Left cardiac atrium (tissue), 4 donors: ENCODE measurements around the gene HEBP2. TPM values are rescaled to one million over a fixed set of nuclear protein-coding genes. Genes with fewer than 3 reads are reported as not detected.
"Not testable (repeated sequence)": the region's sequence is repeated elsewhere in the genome, so short reads cannot be mapped to it uniquely, and the experiment has no call there.

Source experiments
- ATAC-seq, 2 donors: fragments of 200-7000 bp; cut with Tn5 transposase; one replicate each; pipeline ENCODE4 v1.9.1; 2020; ENCODE audit warnings: mild to moderate bottlenecking in 2 of 2, moderate library complexity in 2 of 2
- DNase-seq: peaks from one replicate; pipeline ENCODE4 v3.0.0-alpha.2; 2020
- intact Hi-C, 2 donors: fragments of 100-400 bp; cut with DNase I; formaldehyde crosslinking; loops; one replicate each; pipeline versions ENCODE4 v1.14.1 to v1.15.1; 2022 to 2023
- long read RNA-seq: library from polyadenylated mRNA; unstranded; transcript quantifications from one replicate; pipeline ENCODE4 v2.0.0, GENCODE V29; 2021
- total RNA-seq, 2 donors: library from RNA; stranded (reverse); fragmentation: NEBNext Ultra II Directional; extraction: Animal tissue kit (Norgen Biotek cat#: 25700); gene quantifications; one replicate each; pipeline ENCODE4 v1.2.1, GENCODE V29; 2021
- donor health status: DM: no; HTN: yes; CAD: no.
- donor health status: DM: no; HTN: yes; CAD: no; lungs with severe emphysema.
- donor health status: DM: yes; HTN: yes; CAD: no.
- donor health status: Dilated cardiomyopathy.

HEBP2 gene
- total RNA-seq, result 100 to 1,000 TPM in 1 of 2 donors, 10 to 100 TPM in 1; 84.9 to 111 TPM
- long read RNA-seq, full-length matches to known transcripts, result 1 of 7 reads
- long read RNA-seq, partial matches to known transcripts, result 0 of 7 reads
- long read RNA-seq, other reads (novel, unspliced or antisense), result 6 of 7 reads

GRCh38 chr6:138403801-138404665, at the start of gene HEBP2:
Gene HEBP2, plus strand, starts transcription at chr6:138404223. Its CDS starts 273 bp downstream, at chr6:138404496.
- intact Hi-C loops, result loop anchor here (5.0 to 10.0 kb wide), 3 partner anchors 107 to 297 kb away; partner anchors contain the start of gene PERP (in 1 of the 2)
- ATAC-seq, result peak; percentile 90 to 95
- DNase-seq, result peak; percentile 95

- DNase-seq (no peak), ATAC-seq (no peak)
- intact Hi-C loops, result no loop called here
Measured at GRCh38 chr6:138357928-138358327, 46.1 kb upstream of the HEBP2 start.

- ATAC-seq, DNase-seq, intact Hi-C loops: not testable (repeated sequence)
Measured at GRCh38 chr6:138368684-138369083, 35.3 kb upstream of the HEBP2 start.

- intact Hi-C loops, result no loop called here
- no peak for DNase-seq
- no peak for ATAC-seq
Measured at GRCh38 chr6:138370631-138371451, 33.2 kb upstream of the HEBP2 start.

- intact Hi-C loops, result no loop called here
- no peak for ATAC-seq
Measured at GRCh38 chr6:138371452-138371711, 32.6 kb upstream of the HEBP2 start.

GRCh38 chr6:138371720-138372119, 32.3 kb upstream of the HEBP2 start:
- ATAC-seq (peak in 1 of 2 donors; percentile 25), DNase-seq (no peak)
- intact Hi-C loops, result no loop called here

More at GRCh38 chr6:138371452-138371711, 32.6 kb upstream of the HEBP2 start:
- DNase-seq, result no peak

- intact Hi-C loops, result no loop called here
- ATAC-seq (no peak), DNase-seq (no peak)
Measured at GRCh38 chr6:138372711-138373463, 31.1 kb upstream of the HEBP2 start.

- ATAC-seq (no peak), DNase-seq (no peak)
- intact Hi-C loops, result no loop called here
Measured at GRCh38 chr6:138374230-138374629, 29.8 kb upstream of the HEBP2 start.

- ATAC-seq, result no peak
- intact Hi-C loops, result no loop called here
- no peak for DNase-seq
Measured at GRCh38 chr6:138374815-138375214, 29.2 kb upstream of the HEBP2 start.

GRCh38 chr6:138377042-138377441, 27.0 kb upstream of the HEBP2 start:
- ATAC-seq, result no peak
- DNase-seq, result no peak
- intact Hi-C loops, result no loop called here

- ATAC-seq (no peak), DNase-seq (no peak)
- intact Hi-C loops, result no loop called here
Measured at GRCh38 chr6:138377844-138378243, 26.2 kb upstream of the HEBP2 start, which contains the start of gene SMIM28. Gene SMIM28, plus strand, starts transcription at chr6:138377905. Its CDS starts 168 bp downstream, at chr6:138378073.

- no peak for ATAC-seq
- no peak for DNase-seq
- intact Hi-C loops, result no loop called here
Measured at GRCh38 chr6:138378463-138378862, 25.6 kb upstream of the HEBP2 start.

- intact Hi-C loops, result no loop called here
- ATAC-seq, result no peak
- no peak for DNase-seq
Measured at GRCh38 chr6:138382498-138383265, 21.3 kb upstream of the HEBP2 start.

GRCh38 chr6:138383776-138384175, 20.2 kb upstream of the HEBP2 start:
- no peak for DNase-seq

GRCh38 chr6:138386897-138387296, 17.1 kb upstream of the HEBP2 start:
- ATAC-seq, result no peak
- intact Hi-C loops, result no loop called here
- no peak for DNase-seq

More at GRCh38 chr6:138383776-138384175, 20.2 kb upstream of the HEBP2 start:
- ATAC-seq, result no peak
- intact Hi-C loops, result no loop called here

- intact Hi-C loops, result no loop called here
- DNase-seq (no peak), ATAC-seq (no peak)
Measured at GRCh38 chr6:138387577-138388368, 16.2 kb upstream of the HEBP2 start.

GRCh38 chr6:138389551-138389950, 14.5 kb upstream of the HEBP2 start:
- ATAC-seq (no peak), DNase-seq (no peak)
- intact Hi-C loops, result no loop called here
